ENCODE results near the gene SERPINA12. TPM values are rescaled to one million over a fixed set of nuclear protein-coding genes. Genes with fewer than 3 reads are reported as not detected.

SERPINA12 gene
- total and polyA plus RNA-seq, 2 of the 13 experiments (the other 11 are each of a cell fraction or from before 2014, with no cell fraction given), result 0.08 TPM; not detected in 1

GRCh38 chr14:94494085-94494484 lies 15.2 kb downstream of the SERPINA12 start (continued):
- TF ChIP-seq ZNF740 (CRISPR knock-in tag; IDR thresholded peaks at IDR 0.05) (no peak), ZNF121 (CRISPR knock-in tag; IDR thresholded peaks at IDR 0.05) (no peak), EP300 (IDR thresholded peaks at IDR 0.05; ENCODE audit: low read depth in 2 of 2, low read length in 2 of 2) (no peak), EP300 (CRISPR knock-in tag; IDR thresholded peaks at IDR 0.05; ENCODE audit: borderline replicate concordance) (no peak), ZNF24 (IDR thresholded peaks at IDR 0.05) (no peak), ZFP36L2 (CRISPR knock-in tag; IDR thresholded peaks at IDR 0.05) (no peak), RARG (CRISPR knock-in tag; IDR thresholded peaks at IDR 0.05; ENCODE audit: low read depth) (no peak), MXD1 (CRISPR knock-in tag; IDR thresholded peaks at IDR 0.05) (no peak), ZNF550 (CRISPR knock-in tag; IDR thresholded peaks at IDR 0.05; ENCODE audit: borderline replicate concordance) (no peak), MNT (IDR thresholded peaks at IDR 0.05) (no peak), HDAC6 (IDR thresholded peaks at IDR 0.05; ENCODE audit: low read depth, low read length) (no peak)

- Histone ChIP-seq H3K36me3 (replicated peaks in 1 of 2; ENCODE audit: control insufficient read depth in 1 of 2, insufficient read depth in 2 of 2, low read length in 2 of 2) (peaks cover 0 to 2% of the 10 kb centered on the region in 2 experiments; a peak in 2 of 5 replicates), H3K4me3 (replicated peaks in 1 of 3; ENCODE audit: insufficient read depth in 1 of 3, low read depth in 2 of 3, low read length in 3 of 3) (no peak overlapping the region), H3K79me2 (ENCODE audit: insufficient read depth, low read length) (no peaks in the 10 kb centered on the region), H3K9me3 (ENCODE audit: low read length) (no peaks in the 10 kb centered on the region), H4K20me1 (ENCODE audit: insufficient read depth, low read length) (no peaks in the 10 kb centered on the region), H3K4me1 (ENCODE audit: insufficient read depth, low read length) (peaks cover 61% of the 10 kb centered on the region), H3K27me3 (ENCODE audit: control insufficient read depth in 1 of 2, insufficient read depth in 2 of 2, low read length in 2 of 2) (no peaks in the 10 kb centered on the region), H3K9ac (ENCODE audit: insufficient read depth, low read depth, low read length) (no peak overlapping the region), H3K27ac (ENCODE audit: extremely low read length, insufficient read depth, low read length) (no peak overlapping the region), H3K4me2 (ENCODE audit: low read depth, low read length) (no peak overlapping the region), H2AFZ (ENCODE audit: low read length) (no peak overlapping the region)
- CTCF ChIA-PET (ENCODE audit: low intra/inter-chr PET ratio, low total read pairs), result no interaction called here
- FAIRE-seq (no peak), DNase-seq (ENCODE audit: low spot score) (peak; percentile 24), ATAC-seq (no peak)
- no TSS peak for BruUV-seq (replicated peaks)
- POLR2A ChIA-PET, result interaction anchor here (2.2 kb wide), 1 partner anchor 31 kb away, joined by 7 read pairs; no protein-coding TSS in a partner anchor
- intact Hi-C loops (cut with micrococcal nuclease; ENCODE audit: unreplicated experiment), result no loop called here
- WGBS (ENCODE audit: low lambda C conversion rate), result 61% methylated on average over 4 of the region's 4 CpGs
- in situ Hi-C loops (cut with HindIII; ENCODE audit: extremely low pct_ligation_motif_present, low pct_unique_long_range_greater_than_20kb), result no loop called here
- TF ChIP-seq YEATS4 (CRISPR knock-in tag; IDR thresholded peaks at IDR 0.05; ENCODE audit: borderline replicate concordance) (0 out of 2 replicates have a peak, but pooled peaks have one; percentile 22), ZNF138 (CRISPR knock-in tag; IDR thresholded peaks at IDR 0.05; ENCODE audit: low read depth) (no peak), ASH2L (IDR thresholded peaks at IDR 0.05; ENCODE audit: insufficient read length, low read depth, low read length) (no peak), FOXA1 (IDR thresholded peaks at IDR 0.05) (no peak), FOXA1 (CRISPR knock-in tag; IDR thresholded peaks at IDR 0.05) (peak; percentile 40; the same call in 1 of the 2 replicates), HNF4A (CRISPR knock-in tag; IDR thresholded peaks at IDR 0.05) (no peak), ATM (IDR thresholded peaks at IDR 0.05; ENCODE audit: borderline replicate concordance) (no peak), TBX2 (CRISPR knock-in tag; IDR thresholded peaks at IDR 0.05; ENCODE audit: borderline replicate concordance) (peak; percentile 15; the same call in 1 of the 2 replicates), ZNF563 (CRISPR knock-in tag; IDR thresholded peaks at IDR 0.05) (0 out of 2 replicates have a peak, but pooled peaks have one; percentile 23), MXD1 (CRISPR knock-in tag; IDR thresholded peaks at IDR 0.05) (no peak), DDIT3 (CRISPR knock-in tag; IDR thresholded peaks at IDR 0.05) (no peak), SIX4 (CRISPR knock-in tag; IDR thresholded peaks at IDR 0.05) (0 out of 2 replicates have a peak, but pooled peaks have one; percentile 44), PHF20 (CRISPR knock-in tag; IDR thresholded peaks at IDR 0.05) (no peak)
Measured at GRCh38 chr14:94491511-94491910, 17.8 kb downstream of the SERPINA12 start.

All from HepG2 (cell line).